ENCODE data around the gene HPGD. TPM values are rescaled to one million over a fixed set of nuclear protein-coding genes. Genes with fewer than 3 reads are reported as not detected.

HPGD gene
- total and polyA plus RNA-seq, 2 of the 8 experiments (the other 6 are each of a cell fraction or from before 2014, with no cell fraction given), result 1.1 to 1.3 TPM

DNA sequence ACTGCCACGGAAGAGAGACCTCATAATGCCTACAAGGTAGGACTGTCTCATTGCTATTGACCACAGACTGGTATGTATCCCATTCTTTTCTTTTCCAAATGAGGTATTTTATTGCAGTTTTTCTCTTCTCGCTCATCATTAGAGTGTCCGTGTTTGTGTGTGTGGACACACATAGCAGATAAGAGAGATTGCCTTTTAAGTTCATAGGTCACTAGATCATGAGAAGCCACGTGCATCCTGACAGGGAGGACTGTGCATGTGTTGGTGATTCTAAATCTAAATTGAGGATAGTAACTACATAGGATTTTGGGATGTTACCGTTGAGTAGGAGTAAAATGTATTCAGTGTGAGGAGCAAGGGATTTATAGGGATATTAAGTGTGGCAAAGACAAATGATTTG, 37.3 kb downstream of the HPGD start (continued):
- TF ChIP-seq KDM1A (IDR thresholded peaks at IDR 0.05; ENCODE audit: borderline replicate concordance, low read length) (no peak), NANOG (IDR thresholded peaks at IDR 0.05; ENCODE audit: insufficient read depth, low read depth, low read length, poor library complexity, severe bottlenecking) (no peak)
